Measurements from ENCODE around the gene CDH8.
"Not testable (repeated sequence)": the region's sequence is repeated elsewhere in the genome, so short reads cannot be mapped to it uniquely, and the experiment has no call there.

Gene CDH8

GRCh38 chr16:61929776-61930175, 106.5 kb downstream of the CDH8 start:
- DNase-seq, result no peak

DNA sequence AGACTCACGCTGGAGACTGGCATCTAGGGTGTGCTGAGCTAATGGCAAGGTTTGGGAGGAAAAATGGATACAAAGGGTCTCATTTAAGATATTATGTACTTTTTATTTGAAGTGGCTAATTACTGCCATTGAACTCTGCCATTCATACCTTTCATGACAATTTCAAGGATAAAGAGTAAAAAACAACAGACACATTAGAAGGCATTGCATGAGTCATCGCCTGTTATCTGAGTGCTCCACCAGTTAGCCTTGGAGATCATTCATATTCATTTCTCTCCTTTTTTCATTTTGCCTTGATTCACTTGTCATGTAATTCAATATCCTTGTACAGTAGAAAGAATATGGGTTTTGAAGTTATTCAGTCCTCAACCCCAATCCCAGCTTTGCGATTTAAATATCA, 109.5 kb downstream of the CDH8 start:
- no peak for DNase-seq

DNA sequence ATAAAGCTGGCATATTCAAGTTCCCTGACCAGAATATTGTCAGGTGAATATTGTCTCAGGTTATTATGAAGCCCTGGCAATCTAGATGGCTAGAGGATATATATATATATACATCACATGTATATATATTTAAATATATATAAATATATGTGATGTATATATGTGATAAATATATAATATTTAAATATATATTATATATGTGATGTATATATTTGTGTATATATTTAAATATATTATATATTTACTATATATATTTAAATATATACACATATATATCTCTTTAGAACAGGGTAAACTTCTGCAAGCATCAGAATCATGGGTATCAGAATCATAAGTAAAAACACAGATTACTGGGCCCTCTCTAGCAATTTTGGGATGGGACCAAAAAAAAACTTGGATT, 112.6 kb downstream of the CDH8 start:
- DNase-seq, result no peak

DNA sequence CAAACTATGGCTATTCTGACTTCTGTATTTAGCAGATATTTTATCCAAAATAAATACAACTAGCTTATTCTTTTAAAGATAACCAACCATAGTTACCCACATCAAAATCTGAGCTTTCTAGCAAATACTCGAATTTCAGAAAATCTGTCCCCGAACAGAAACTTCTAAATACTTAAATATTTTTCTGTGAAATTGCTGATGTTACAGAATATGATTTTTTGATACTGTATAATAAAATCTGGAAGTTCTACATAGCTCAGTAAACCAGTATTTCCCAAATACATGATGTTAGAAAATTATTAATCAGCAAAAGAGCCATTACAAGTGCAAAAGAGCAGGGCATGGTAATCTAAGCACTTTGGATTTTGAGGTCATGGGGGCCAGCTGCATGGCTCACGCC, 114.9 kb downstream of the CDH8 start:
- no peak for DNase-seq

DNA sequence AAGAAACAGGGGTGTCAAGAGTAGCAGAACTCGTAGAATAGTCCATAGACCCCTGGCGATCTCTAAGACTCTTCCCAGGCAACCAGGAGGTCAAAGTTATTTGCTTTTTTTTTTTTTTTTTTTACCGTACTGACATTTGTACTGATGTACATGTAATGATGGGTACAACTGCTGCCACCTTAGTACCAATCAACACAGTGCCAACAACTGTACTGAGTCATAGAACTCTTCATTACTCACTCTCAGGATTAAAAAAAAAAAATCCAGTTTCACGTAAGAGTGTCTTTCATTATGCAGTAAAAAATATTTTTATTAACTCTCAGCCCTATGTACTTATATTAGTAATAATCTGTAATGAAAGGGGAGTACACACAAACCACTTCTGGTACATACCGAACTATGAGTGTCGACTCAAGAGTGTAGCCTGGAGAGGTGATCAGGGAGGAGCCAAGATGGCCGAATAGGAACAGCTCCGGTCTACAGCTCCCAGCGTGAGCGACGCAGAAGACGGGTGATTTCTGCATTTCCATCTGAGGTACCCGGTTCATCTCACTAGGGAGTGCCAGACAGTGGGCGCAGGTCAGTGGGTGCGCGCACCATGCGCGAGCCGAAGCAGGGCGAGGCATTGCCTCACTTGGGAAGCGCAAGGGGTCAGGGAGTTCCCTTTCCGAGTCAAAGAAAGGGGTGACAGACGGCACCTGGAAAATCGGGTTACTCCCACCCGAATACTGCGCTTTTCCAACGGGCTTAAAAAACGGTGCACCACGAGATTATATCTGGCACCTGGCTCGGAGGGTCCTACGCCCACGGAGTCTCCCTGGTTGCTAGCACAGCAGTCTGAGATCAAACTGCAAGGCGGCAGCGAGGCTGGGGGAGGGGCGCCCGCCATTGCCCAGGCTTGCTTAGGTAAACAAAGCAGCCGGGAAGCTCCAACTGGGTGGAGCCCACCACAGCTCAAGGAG, 118.1 kb downstream of the CDH8 start:
- not testable (repeated sequence) for DNase-seq

DNA sequence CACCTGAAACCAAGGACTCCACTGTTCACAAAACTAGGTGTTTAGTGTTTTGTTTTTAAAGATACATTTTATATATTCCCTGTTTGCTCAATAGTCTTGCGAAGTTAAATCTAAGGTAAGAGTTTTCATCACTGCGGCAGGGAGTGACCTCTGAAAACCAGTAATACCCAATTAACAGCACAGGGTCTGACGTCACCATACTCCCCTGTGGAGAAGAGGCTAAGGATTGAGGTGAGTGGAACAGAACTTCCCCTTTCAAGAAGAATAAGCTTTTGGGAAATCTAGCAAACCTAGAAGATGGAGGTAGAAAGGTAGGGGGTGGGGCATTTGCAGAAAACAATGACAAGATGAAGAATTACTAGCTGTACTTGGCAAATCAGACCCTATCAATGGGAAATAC, 120.7 kb downstream of the CDH8 start:
- DNase-seq, result no peak

- DNase-seq, result no peak
Observed at GRCh38 chr16:61909074-61909473, 127.2 kb downstream of the CDH8 start.

DNA sequence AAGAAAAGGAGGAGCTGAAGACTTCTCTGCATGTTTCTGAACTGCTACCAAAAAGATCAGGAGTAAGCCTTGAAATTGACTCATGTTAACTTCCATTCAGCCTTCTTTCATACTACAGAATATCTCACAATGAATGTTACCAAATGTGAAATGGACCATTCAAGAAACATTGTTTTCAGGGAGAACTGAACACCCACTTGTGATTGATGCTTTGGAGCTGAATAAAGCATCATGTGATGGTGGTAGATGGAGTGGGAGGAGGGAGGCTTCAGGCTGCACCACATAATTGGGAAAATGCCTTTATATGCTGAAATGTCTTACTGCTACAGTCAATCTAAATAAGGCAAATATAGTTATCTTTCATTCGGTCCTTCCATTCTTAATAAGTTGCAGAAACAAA, 127.8 kb downstream of the CDH8 start:
- DNase-seq, result no peak

GRCh38 chr16:61901689-61902088, 134.5 kb downstream of the CDH8 start:
- no peak for DNase-seq

GRCh38 chr16:61900482-61900881, 135.8 kb downstream of the CDH8 start:
- DNase-seq, result no peak

- no peak for DNase-seq
Observed at GRCh38 chr16:61897657-61898056, 138.6 kb downstream of the CDH8 start.

- DNase-seq, result no peak
Observed at GRCh38 chr16:61892531-61892930, 143.7 kb downstream of the CDH8 start.

DNA sequence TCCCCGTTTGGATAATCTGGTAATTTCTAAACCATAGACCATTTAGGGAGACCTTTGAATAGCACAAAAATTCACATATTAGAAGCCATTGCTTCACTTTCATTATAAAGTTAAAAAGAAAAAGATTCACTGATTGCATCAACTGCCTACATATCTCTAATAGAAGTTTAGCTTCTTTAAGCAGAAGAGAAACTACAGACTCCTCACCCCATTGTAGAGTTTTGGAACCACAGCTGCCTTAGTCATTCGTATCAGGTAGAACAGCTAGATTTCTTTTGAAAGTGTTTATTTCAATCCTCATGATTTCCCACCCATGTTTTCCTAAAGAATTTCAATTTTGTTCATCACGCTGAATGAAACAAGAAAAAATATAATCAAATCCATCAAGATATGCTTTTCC, 144.8 kb downstream of the CDH8 start:
- DNase-seq, result no peak

DNA sequence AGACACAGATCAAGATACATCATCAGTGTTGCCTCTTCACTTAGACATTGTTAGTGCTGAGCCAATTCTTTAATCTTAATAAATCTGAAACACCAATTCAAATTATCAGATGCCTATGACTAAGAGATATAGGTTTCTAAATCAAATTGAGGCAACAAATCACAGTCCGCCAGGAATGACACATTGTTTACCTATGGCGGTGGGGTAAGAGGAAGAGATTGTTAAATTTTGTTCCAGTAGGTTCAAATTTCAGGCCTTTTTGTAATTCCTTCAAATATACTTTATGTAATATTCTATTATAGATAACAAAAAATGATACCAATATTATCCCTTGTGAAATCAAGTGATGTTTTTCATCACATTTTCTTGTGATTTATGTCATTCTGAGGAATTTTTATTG, 145.9 kb downstream of the CDH8 start:
- no peak for DNase-seq

GRCh38 chr16:61887903-61888302, 148.3 kb downstream of the CDH8 start:
- DNase-seq, result no peak

- DNase-seq, result no peak
Observed at GRCh38 chr16:61885343-61885742, 150.9 kb downstream of the CDH8 start.

- no peak for DNase-seq
Observed at GRCh38 chr16:61879306-61879705, 156.9 kb downstream of the CDH8 start.

GRCh38 chr16:61877436-61877835, 158.8 kb downstream of the CDH8 start:
- DNase-seq, result no peak

DNA sequence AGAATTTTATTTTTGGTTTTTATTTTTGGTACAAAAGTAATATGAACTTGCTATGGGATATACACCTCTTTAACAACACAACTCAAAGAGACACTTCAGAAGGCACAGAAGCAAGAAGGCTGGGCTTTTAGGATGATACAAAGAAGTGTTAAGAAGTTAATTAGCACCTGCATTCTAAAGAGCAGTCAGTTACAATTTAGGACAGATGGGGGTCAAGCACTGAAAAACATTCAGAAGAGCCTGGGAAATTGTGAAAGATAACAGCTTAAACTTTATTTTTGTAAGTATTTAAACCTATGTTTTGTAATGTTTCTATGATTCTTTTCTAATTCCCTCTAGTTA, 163.5 kb downstream of the CDH8 start:
- DNase-seq, result no peak

GRCh38 chr16:61871837-61872777, 164.1 kb downstream of the CDH8 start:
- DNase-seq, result no peak

DNA sequence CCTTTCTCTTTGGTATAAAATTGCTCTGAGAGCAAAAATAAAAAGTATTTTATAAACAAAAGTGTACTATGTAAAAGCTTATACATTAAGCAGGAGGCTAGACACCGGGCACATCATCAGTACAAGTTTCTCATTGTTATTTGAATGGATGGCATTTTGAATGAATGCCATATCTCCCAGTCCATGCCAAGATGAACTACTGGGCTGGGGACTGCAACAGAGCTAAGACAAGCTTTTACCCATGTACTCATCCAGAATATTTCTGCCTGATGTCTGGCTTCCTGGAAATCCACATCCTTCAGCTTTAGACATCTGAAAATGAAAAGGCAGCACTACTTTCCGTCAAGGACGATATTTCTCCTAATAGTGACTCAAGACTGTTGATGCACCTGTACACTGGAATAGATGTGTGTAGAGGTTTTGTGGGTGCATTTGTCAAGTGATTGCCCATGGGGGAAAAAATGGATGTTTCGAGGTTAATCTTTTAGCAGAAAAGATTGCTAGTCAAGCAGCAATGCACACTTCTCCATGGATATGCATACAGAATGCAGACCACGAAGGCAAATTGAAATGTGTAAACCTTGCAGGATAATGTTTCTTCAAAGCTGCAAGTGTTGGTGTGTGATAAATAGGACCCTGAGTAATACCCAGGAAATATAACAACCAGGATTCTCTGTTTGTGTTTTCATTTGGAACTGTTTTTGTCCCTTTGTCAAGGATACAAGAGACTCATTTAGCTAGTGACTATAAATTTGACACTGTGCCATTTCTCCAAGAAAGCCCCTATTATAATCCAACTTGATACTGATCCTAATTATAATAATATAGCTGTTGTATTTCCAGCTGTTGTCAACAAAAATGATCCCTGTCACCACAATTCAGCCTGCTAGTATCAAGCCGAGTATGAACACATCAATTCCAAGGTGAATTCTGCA, 173.8 kb downstream of the CDH8 start:
- no peak for DNase-seq

GRCh38 chr16:61858988-61859387, 177.2 kb downstream of the CDH8 start:
- no peak for DNase-seq

- DNase-seq, result no peak
Observed at GRCh38 chr16:61842666-61843065, 193.6 kb downstream of the CDH8 start.
